Hepatic stellate cell (primary cell): ENCODE measurements around the gene RALGAPB.
A peak's percentile ranks its signal among the peaks of the same experiment; 100 is the strongest.
"Not testable (repeated sequence)": the region's sequence is repeated elsewhere in the genome, so short reads cannot be mapped to it uniquely, and the experiment has no call there.

Experiments
- DNase-seq: peaks from one replicate; pipeline ENCODE4 v3.0.0; 2011; ENCODE audit warnings: low spot score

RALGAPB gene

DNA sequence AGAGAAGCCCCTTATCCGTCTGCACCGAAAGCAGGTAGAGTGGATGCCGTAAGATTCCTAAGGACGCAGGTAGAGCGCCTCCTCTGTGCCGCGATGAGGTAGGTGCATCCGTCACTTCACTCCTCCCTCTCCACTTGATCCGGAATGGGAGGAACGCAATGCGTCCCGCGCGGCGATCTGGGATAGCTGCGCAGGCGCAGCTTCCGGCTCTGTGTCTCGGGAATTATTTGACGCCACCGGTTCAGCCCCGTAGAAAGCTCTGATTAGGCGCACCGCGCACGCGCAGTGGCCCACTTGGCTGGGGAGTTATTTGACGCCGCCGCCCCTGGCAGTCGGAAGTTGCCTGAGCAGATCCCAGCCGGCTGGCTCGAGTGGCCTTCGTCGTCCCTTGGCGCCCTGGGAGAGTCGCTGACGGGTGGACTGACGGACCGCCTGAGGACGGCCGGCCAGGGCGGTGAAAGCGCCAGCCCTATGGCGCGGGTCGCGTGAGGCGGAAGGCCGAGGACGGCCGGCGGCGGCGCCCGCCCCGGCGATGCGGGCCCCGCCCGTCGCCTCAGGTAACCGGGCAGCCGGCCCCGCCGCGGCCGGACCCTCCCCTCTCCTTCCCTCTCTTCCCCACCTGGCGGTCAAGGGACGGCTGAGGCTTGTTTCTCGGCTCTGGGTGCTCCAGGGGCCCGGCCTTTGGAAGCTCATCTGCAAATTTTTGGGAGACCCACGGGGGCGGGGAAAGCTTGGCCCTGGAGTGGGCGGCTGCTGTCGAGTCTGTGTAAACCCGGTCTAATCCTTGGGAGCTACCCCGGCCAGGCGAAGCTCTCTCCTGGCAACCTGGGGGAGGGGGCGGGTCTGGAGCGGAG lies at the start of gene RALGAPB:
RALGAPB (plus strand) TSS at position 331 of the 854 bp plus-strand sequence. CDS start 15,590 bp downstream, outside the sequence.
- peak; percentile 96 for DNase-seq

DNA sequence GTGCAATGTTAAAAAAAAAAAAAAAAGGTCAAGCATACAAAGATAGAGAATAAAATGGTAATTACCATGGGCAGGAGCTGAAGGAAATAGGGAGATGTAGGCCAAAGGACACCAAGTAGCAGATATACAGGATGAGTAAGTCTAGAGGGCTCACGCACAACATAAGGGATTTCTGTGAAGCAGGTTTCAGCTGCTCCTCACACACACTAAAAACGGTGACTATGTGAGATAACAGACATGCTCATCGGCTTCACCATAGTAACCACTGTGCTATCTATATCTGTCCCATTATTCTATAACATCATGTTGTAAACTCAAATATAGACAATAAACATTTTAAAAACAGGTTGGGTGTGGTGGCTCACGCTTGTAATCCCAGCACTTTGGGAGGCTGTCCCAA lies 49.1 kb upstream of the RALGAPB start:
- no peak for DNase-seq

DNA sequence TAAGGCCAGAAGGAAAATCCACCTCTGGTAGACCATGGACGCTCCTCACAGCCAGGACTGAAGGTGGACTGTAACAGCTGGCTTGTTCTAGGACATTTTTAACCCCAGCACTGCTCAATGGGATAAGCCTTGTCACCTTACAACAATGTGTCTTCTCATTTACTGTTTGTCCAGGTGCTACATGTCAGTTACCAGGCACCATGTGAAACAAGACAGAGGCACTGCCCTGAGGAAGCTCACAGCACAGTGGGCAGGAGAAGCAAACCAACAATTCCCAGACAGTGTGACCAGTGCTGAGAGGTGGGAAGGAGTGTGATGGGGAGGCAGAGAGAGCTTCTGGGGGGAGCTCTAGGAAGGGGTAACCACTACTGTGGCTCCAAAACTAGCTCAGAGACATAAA lies 48.2 kb upstream of the RALGAPB start:
- DNase-seq, result no peak

DNA sequence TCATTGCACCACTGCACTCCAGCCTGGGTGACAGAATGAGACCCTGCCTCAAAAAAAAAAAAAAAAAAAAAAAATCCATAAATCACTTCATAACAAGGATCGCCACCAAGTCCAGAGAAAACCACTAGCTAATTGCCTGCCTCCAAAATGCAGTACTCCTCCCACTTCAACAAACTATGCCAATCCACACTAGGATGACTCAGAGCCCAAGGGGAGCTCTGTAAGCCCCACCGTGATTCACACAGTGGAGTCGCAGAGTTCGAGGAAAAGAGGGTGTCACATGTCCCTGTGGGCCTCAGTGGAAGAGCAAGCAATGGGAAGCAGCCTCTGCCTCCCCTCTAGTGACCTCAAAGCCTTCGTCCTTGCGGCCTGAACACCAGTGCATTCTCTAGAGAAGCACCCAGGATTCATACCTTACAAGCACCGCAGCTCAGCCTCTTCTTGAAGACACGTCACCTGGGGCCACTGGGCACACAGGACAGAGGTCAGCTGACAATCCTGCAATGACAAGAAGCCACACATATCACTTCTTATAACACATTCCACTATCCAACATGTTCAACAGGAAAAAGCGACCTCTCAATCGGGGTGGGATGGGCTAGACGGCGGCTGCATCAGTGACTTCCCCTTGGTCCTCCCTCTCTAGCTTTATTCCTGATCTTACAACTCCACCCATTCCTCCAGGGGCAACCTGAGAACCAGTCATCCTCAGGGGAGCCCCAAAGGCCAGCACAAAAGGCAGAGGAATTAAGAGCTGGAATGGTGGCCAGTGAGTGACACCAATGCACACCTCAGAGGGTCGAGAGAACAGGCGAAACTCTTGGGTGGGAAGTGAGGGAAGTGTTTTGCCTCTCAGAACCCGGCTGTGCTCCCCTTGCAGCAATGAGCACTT lies 46.4 kb upstream of the RALGAPB start:
- DNase-seq, result peak; percentile 96

DNA sequence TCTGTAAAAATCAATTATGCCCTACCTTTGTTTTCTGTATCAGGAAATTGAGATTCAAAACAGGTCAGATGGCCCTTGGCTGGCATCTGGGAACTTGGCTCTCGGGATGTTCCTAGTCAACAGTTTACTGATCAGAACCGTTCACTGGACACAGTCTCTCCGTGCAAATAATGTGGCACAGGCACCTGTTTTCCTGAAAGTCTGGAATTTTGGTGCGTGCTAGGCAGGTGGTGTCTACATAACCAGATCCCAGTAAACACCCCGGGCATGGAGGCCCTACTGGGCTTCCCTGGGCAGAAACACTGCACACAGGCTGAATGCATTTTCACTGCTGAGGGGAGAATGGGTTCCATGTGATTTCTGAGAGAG lies 45.0 kb upstream of the RALGAPB start:
- DNase-seq, result no peak

DNA sequence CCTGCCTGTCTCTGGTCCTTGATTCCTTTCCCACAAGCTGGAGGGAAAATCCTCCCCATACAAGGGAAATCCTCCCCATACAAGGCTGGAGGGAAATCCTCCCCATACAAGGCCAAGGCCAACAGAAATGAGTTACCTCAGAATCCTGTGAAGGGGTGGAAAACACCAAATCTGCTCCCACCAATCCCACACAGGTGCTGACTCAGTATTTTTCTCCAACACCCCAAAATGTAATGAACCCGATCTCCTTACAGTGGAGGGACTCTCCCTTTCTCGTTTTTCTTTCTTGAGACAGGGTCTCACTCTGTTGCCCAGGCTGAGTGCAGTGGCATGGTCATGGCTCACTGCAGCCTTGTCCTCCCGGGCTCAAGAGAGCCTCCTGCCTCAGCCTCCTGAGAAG lies 43.8 kb upstream of the RALGAPB start:
- no peak for DNase-seq

DNA sequence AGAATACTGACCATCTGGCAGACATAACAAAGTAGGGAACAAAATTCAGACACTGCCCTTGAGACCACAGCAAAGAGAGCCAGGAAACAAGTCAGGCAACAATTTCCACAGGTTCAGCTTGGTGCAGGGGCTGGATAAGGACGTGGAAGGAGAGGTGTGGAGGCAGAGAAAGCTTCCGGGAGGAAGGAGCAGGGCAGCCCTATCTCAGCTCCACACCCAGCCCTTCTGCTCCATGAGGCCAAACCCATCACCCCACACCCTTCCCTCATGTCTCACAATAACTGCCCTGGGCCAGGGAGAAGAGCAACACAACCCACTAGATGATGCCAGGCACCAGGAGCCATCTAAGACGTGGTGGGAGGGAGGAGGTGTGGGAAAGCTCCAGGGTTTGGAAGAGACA lies 43.3 kb upstream of the RALGAPB start:
- no peak for DNase-seq

DNA sequence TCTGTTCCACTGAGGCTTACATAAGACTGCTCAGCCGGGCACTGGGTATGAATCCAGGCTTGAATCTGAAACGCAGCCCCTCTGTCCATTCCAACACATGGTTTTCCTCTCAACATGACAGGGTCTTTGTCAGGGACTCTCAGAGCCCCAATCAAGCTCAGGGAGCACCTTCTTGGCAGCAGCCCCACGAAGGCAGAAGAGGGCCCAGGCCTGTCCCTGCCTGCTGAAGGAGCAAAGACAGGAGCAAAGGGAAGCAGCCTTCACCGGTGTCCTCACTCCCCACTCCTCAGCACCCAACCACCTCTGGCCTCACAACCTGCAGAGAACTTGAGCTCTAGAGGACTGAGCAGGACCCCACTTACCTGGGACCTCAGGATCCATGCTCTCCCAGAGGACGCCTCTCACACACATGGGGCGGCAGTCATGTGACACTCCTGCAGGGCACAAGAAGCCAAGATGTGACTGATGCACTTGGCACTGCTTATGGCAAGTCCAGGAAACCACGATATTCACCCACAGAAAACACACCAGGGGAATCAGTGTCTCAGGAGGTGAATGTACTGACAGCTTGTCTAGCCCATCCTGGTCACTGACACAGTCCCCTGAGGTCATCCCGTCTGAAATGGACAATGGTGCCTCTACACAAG lies 41.8 kb upstream of the RALGAPB start:
- no peak for DNase-seq

DNA sequence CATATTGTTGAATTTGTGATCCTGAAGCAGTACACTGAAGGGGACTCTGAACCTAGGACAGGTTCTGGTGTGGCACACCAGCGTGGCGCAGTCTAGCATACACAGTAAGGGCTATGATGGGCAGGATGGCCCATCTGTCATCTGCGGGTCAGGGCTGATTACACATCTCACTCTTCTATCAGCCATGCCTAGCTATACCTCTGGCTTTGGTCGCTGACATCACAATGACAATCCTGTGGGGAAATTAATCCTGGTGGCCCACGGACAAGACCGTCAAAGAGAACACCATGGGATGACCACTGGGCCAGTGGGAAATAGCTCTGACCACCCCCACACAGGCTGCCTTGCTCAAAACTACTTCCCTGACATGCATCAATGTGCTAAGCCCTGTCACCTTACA lies 40.4 kb upstream of the RALGAPB start:
- no peak for DNase-seq

DNA sequence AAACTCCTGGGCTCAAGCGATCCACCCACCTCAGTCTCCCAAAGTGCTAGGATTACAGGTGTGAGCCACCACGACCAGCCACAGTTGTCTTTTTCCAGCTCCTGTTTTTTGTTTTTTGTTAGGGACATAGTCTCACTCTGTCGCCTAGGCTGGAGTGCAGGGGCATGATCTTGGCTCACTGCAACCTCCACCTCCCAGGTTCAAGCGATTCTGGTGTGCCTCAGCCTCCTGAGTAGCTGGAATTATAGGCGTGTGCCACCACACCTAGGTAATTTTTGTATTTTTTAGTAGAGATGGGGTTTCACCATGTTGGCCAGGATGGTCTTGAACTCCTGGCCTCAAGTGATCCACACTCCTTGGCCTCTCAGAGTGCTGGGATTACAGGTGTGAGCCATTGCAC lies 39.8 kb upstream of the RALGAPB start:
- not testable (repeated sequence) for DNase-seq

DNA sequence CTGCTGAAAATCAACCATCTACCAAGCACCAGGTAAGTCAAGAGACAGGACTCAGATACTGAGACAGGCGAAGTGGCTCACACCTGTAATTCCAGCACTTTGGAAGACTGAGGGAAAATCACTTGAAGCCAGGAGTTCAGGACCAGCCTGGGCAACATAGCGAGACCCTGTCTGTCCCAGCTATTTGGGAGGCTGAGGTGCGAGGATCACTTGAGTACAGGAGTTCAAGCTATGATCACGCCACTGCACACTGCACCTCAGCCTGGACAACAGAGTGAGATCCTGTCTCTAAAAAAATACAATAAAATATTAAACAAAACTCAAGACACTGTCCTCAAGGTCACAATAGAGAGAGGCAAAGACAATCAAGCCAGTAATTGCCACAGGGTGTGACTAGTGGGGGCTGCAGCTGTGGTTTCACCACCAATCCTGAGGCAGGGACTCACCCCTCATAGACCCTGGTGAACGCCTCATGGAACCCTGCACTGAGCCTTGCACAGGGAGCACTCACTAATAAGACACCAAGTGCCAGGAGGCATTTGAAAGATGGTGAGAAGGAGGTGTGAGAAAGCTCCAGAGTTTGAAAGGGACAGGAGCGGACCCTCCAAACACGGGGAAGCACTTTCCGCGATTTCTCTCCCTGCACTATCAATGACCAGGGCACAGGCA lies 39.2 kb upstream of the RALGAPB start:
- no peak for DNase-seq

DNA sequence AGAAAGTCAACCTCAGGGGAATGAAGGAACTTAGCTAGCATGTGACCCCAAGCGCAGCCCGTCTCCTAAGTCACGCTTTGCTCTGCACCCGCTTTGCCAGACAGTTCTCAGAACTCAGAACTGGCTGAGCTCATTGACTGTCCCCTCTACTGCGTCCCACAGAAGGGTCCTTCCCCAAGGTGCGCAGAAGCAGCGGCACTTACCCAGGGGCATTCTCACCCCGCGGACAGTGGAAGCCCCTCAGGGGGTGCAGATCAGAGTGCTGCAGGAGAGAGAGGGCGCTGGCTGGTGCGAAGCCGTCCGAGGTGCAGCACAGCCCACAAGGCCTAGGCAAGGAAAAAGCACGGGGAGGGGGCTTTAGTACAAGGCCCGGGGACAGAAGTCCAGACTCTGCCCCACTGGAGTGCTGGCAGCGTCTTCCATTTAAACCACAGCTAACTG lies 38.3 kb upstream of the RALGAPB start:
- DNase-seq, result no peak

DNA sequence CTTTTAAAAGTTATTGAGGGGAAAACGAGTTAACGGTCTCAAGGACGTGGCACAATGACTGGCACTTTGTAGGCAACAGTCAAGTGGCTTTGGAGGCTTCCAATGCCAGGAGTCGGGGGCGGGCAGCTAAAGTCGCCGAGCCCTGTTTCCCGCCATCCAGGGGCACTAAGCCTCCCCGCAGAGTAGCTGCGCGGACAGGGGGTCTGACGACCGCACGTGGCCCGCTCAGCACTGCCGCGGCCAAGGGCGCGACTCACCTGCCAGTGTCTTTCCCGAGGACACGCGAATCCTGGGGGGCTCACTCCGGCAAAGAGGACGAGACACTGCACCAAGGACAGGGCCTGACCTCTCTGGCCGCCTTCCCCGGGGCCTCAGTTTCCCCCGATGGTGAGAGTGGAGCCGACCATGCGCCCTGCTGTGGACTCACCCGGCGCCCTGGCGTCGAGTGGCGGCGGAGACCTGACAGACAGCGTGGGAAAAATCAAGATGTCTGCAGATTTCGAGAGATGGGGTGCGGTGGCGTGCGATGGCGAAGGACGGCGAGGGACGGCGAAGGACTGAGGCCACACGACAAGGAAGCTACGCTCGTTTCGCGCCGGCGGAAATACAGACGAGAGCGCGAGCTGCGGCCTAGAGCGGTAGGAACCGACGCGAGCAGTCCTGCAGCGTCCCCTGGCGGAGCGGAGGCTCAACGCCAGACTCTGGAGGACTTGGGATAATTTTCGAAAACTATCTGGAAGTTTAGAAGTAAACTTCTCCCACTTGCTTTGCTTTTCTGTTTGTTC lies 37.7 kb upstream of the RALGAPB start, which contains the start of gene SNHG17:
SNHG17 (minus strand) TSS at position 559 of the 785 bp plus-strand sequence.
- DNase-seq, result peak; percentile 76

DNA sequence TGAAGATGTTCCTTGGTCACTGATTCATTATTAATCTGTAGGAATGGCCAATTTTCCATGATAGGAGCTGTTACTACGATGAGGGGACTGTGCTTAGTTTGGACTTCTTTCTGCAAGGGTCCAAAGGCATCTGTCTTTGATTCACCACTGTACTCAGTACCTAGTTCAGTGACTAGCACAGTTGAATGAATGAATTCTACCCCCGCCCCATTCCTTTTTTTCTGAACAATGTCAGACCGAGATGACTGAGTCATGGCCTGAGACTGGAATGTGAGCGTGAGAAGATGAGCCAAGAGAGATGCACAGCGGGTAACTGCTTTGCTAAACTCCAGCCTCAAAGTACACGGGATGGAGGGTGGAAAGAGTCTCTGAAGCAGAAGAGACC lies 37.1 kb upstream of the RALGAPB start:
- DNase-seq, result no peak

DNA sequence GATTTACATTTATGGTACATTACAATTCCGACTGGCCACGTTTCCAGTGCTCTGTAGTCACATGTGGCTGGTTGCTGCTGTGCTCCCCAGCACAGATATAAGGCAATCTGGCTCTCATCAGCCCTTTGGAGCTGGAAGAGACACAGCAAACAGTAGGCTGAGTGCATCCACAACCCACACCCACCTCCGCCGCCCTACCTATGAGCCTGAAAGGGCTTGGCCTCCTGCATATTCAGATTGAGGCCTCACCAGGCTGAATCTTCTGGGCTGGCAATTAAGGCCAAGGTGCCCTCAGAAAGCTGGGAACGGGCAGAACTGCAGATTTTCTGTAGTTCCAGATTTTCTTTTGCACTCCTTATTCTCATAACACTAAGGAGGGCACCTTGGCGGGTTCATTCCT lies 34.8 kb upstream of the RALGAPB start:
- no peak for DNase-seq

DNA sequence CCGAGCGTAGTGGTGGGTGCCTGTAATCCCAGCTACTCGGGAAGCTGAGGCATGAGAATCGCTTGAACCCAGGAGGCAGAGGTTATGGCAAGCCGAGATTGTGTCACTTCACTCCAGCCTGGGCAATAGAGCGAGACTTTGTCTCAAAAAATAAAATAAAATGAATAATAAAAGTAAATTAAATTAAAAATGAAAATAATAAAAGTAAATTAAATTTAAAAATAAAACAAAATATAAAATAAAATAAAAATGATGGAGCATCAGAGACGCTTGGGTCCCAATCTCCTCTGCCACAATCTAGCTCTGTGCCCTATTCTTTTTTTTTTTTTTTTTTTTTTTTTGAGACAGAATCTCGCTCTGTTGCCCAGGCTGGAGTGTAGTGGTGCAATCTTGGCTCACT lies 31.5 kb upstream of the RALGAPB start:
- not testable (repeated sequence) for DNase-seq

DNA sequence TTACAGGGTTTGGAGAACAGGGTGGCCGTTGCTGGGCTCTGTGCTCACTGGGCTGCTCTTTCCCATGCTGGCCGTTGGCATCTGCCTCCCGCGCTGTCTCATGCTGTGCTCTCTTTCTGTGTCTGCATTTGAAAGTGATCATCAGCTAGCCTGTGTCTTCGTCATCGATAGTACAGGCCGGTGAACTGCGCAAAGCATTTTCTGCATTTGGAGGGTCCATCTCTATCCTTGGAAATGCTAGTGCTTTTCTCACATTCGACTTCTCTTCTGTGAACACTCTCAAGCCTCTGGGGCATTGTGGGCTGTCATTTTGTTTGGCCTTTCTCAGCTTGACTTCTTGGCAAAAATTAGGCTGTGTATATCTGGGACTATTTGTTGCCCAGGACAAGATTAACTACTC lies 30.7 kb upstream of the RALGAPB start:
- no peak for DNase-seq

DNA sequence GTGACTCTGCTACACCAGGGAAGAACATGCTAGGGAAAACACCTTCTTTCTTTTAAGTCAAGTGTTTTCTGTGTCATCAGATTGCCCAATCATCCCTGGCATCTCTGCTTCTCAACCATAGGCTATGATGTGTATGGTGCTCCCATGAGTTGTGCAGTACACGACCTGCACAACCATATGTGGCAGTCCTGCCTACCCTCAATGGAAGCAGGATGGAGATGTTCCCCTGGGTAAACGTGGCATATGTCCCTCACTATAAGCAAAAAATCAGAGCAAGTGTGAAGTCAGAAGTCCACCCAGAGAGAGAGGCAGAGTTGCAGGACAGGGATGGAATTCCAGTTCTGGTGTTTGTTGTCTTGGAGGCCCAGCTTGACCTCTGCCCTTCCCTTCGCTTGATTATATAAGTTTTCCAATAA lies 27.3 kb upstream of the RALGAPB start:
- DNase-seq, result no peak

DNA sequence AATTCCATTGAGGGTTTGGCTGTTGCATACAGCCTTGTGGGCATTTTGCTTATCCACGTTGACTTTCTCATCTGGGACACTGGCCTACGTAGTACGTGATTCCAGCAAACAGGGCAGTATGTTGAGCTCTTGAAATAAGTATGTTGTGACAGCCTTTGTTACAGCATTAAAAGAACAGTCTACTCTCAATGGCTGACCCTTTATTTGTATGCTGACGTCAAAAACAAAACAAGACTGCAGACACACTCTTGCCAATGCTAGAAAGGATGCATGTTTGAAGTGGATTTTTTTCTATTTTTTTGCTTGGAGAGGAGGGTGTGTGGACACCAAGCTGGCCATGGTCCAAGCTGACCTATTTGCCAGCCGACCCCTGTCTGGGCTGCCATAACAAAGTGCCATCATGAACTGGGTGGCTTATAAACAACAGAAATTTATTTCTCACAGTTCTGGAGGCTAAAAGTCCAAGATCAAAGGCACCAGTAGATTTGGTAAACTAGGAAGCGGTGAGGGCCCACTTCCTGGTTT lies 26.7 kb upstream of the RALGAPB start:
- DNase-seq, result no peak

DNA sequence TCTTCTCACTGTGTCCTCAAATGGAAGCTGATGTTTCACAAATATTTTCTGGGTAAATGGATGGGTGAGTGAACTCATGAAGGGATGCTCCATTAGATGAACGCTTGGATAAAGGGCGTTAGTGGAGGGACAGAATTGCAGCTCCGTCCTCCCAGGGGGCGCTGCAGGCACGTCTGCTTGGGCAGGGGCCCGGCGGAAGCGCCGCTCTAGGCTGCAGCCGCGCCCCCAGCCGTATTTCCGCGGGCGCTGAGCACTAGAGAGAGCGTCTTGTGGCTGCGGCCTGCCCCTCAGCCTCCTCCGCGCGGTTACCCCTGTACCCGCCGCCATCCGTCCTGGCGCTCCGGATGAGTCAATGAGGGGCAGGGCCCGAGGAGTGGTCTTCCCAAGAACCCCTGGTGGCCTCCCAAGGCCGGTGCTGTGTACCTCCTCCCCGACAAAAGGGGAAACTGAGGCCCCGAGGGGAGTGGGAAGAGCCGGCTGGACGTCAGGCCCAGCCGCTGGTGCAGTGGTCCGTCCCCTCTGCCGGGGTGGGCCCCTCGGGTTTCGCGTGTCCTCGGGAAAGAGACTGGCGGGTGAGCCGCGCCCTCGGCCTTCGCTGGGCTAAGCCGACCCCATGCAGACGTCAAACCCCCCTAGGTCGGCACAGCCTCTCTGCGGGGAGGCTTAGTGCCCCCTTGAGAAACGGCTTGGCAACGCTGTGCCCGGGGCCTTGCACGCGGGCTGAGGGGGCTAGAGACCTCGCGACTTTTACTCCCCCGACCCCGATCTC lies 26.0 kb upstream of the RALGAPB start:
- DNase-seq, result peak; percentile 83
